Keratinocyte (primary cell): ENCODE measurements around the gene CCDC178. TPM values are rescaled to one million over a fixed set of nuclear protein-coding genes. Genes with fewer than 3 reads are reported as not detected.

Experiments used
- DNase-seq: peaks from one replicate; pipeline ENCODE4 v3.0.0-alpha.2; 2011; ENCODE audit warnings: low read depth, missing footprints, low spot score
- FAIRE-seq: peaks from 2 replicates; lab custom pipeline; 2011; peaks lifted over from hg19 to GRCh38; lab: Jason Lieb, UNC
- H2AFZ ChIP-seq: 2 replicates; pipeline ENCODE4 v1.6.0; 2012; ENCODE audit warnings: low read length, control low read depth, inconsistent platforms; ENCODE audit not compliant: control insufficient read depth
- H3K27ac ChIP-seq: 2 replicates; pipeline ENCODE4 v1.5.1; 2011; ENCODE audit warnings: low read length; ENCODE audit not compliant: control insufficient read depth, insufficient read depth
- H3K27me3 ChIP-seq: 3 replicates; pipeline ENCODE4 v1.6.0; 2011; ENCODE audit warnings: low read length; ENCODE audit not compliant: control insufficient read depth, insufficient read depth; ENCODE audit errors: extremely low read depth
- H3K36me3 ChIP-seq, 2 experiments: 2 replicates in 1 of 2; 3 replicates in 1 of 2; pipeline ENCODE4 v1.5.1; 2011; ENCODE audit warnings: low read length in 2 of 2, mild to moderate bottlenecking in 1 of 2; ENCODE audit not compliant: control insufficient read depth in 2 of 2, insufficient read depth in 2 of 2; ENCODE audit errors: extremely low read depth in 1 of 2
- H3K4me1 ChIP-seq: 3 replicates; pipeline ENCODE4 v1.5.1; 2011; ENCODE audit warnings: low read length; ENCODE audit not compliant: control insufficient read depth, insufficient read depth; ENCODE audit errors: extremely low read depth
- H3K4me2 ChIP-seq: 3 replicates; pipeline ENCODE4 v1.6.0; 2011; ENCODE audit warnings: low read depth, low read length; ENCODE audit not compliant: control insufficient read depth, insufficient read depth; ENCODE audit errors: extremely low read depth
- H3K4me3 ChIP-seq, 3 experiments: fragments of 200-600 bp in 1 of 3; sonication (generic) in 1 of 3; 2 replicates in 2 of 3; 3 replicates in 1 of 3; pipeline ENCODE4 v1.5.1; 2011 to 2016; ENCODE audit warnings: low read length in 3 of 3, mild to moderate bottlenecking in 3 of 3, control low read depth in 2 of 3, inconsistent platforms in 1 of 3, low read depth in 1 of 3, mixed read lengths in 1 of 3, mixed run types in 1 of 3, moderate library complexity in 1 of 3; ENCODE audit not compliant: control insufficient read depth in 2 of 3, insufficient read depth in 2 of 3; ENCODE audit errors: extremely low read depth in 1 of 3
- H3K79me2 ChIP-seq: 2 replicates; pipeline ENCODE4 v1.6.0; 2012; ENCODE audit warnings: low read length; ENCODE audit not compliant: control insufficient read depth, insufficient read depth
- H3K9ac ChIP-seq: 3 replicates; pipeline ENCODE4 v1.6.0; 2011; ENCODE audit warnings: low read length; ENCODE audit not compliant: control insufficient read depth, insufficient read depth; ENCODE audit errors: extremely low read depth
- H3K9me1 ChIP-seq: 3 replicates; pipeline ENCODE4 v1.6.0; 2011; ENCODE audit warnings: low read length; ENCODE audit not compliant: control insufficient read depth, insufficient read depth; ENCODE audit errors: extremely low read depth
- H3K9me3 ChIP-seq: 2 replicates; pipeline ENCODE4 v1.5.1; 2012; ENCODE audit warnings: low read depth, low read length; ENCODE audit not compliant: control insufficient read depth
- H4K20me1 ChIP-seq: 3 replicates; pipeline ENCODE4 v1.6.0; 2011; ENCODE audit warnings: low read length; ENCODE audit not compliant: control insufficient read depth, insufficient read depth; ENCODE audit errors: extremely low read depth
- EZH2 ChIP-seq: IDR thresholded peaks from one replicate; pipeline ENCODE4 v1.6.1; 2012; ENCODE audit warnings: inconsistent platforms, mild to moderate bottlenecking, low read length, moderate library complexity
- dilution Hi-C: fragments of 300-500 bp; cut with MboI; formaldehyde crosslinking; loops from one replicate; pipeline ENCODE4 v1.7.0; 2020; ENCODE audit warnings: low sequenced_read_pairs; ENCODE audit not compliant: extremely low pct_ligation_motif_present
- polyA plus RNA-seq, 5 experiments: library from polyadenylated mRNA; depleted of rRNA in 3 of 5; stranded (reverse) in 3 of 5; stranded (forward) in 1 of 5; unstranded in 1 of 5; fragments of >200 nt; gene quantifications; 1 replicate in 1 of 5; 2 replicates in 3 of 5; 3 replicates in 1 of 5; pipeline versions ENCODE4 v1.2.1 to v1.2.3, GENCODE V29; 2011 to 2012; ENCODE audit warnings: missing spikeins in 2 of 5, low read depth in 1 of 5, low replicate concordance in 1 of 5
- TF ChIP-seq, protein P1 (sequence below), 3 experiments: IDR thresholded peaks in 1 of 3; conservative IDR thresholded peaks in 1 of 3; optimal IDR thresholded peaks in 1 of 3; 2 replicates in 2 of 3; 3 replicates in 1 of 3; pipeline versions ENCODE3 to v1.5.1; 2011; ENCODE audit warnings: low read length in 3 of 3, mild to moderate bottlenecking in 3 of 3, moderate library complexity in 2 of 3, control low read depth in 1 of 3, inconsistent platforms in 1 of 3; ENCODE audit not compliant: insufficient read depth in 2 of 3; ENCODE audit errors: extremely low read depth in 1 of 3

Gene CCDC178
- polyA plus RNA-seq, 1 donor (not counting 4 experiments of a cell fraction or from before 2014, with no cell fraction given), result 0.14 TPM

DNA sequence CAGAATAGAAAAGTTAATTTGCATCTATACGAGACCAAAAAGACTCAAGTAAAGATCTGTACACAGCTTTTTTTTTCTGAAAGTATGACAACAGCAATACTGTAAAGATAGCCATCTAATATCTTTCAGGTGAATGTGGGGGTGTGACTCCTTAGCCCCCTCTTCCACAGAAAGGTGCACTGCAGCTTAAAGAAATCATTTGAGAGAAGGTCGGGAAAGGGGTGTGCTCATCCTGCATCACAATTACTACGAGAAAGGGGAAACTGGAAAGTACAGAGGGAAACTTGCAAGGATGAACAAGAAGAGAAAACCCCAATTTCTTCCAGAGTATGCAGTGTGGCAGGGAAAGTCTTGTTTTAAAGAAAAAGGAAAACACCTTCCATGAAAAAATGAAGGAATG, 255.6 kb downstream of the CCDC178 start:
- H3K79me2 ChIP-seq, result no peaks in the 10 kb centered on the region
- no peaks in the 10 kb centered on the region for H3K27me3 ChIP-seq
- no peaks in the 10 kb centered on the region for H3K36me3 ChIP-seq
- no peak overlapping the region for H3K9ac ChIP-seq
- no peaks in the 10 kb centered on the region for H3K9me3 ChIP-seq
- TF ChIP-seq, protein P1, sequence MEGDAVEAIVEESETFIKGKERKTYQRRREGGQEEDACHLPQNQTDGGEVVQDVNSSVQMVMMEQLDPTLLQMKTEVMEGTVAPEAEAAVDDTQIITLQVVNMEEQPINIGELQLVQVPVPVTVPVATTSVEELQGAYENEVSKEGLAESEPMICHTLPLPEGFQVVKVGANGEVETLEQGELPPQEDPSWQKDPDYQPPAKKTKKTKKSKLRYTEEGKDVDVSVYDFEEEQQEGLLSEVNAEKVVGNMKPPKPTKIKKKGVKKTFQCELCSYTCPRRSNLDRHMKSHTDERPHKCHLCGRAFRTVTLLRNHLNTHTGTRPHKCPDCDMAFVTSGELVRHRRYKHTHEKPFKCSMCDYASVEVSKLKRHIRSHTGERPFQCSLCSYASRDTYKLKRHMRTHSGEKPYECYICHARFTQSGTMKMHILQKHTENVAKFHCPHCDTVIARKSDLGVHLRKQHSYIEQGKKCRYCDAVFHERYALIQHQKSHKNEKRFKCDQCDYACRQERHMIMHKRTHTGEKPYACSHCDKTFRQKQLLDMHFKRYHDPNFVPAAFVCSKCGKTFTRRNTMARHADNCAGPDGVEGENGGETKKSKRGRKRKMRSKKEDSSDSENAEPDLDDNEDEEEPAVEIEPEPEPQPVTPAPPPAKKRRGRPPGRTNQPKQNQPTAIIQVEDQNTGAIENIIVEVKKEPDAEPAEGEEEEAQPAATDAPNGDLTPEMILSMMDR (optimal IDR thresholded peaks at IDR 0.05 in 1 of 3, IDR thresholded peaks at IDR 0.05 in 1 of 3, conservative IDR thresholded peaks at IDR 0.05 in 1 of 3; ENCODE audit: extremely low read depth in 1 of 3, insufficient read depth in 2 of 3, low read length in 3 of 3), result no peak
- TF ChIP-seq EZH2, result no peak
- no peak overlapping the region for H3K4me2 ChIP-seq
- dilution Hi-C loops, result no loop called here
- H3K4me3 ChIP-seq, result no peak overlapping the region
- H3K27ac ChIP-seq, result no peak overlapping the region
- DNase-seq, result no peak
- no peaks in the 10 kb centered on the region for H3K4me1 ChIP-seq
- no peak overlapping the region for H2AFZ ChIP-seq
- no peaks in the 10 kb centered on the region for H4K20me1 ChIP-seq
- FAIRE-seq, result no peak
- no peaks in the 10 kb centered on the region for H3K9me1 ChIP-seq

DNA sequence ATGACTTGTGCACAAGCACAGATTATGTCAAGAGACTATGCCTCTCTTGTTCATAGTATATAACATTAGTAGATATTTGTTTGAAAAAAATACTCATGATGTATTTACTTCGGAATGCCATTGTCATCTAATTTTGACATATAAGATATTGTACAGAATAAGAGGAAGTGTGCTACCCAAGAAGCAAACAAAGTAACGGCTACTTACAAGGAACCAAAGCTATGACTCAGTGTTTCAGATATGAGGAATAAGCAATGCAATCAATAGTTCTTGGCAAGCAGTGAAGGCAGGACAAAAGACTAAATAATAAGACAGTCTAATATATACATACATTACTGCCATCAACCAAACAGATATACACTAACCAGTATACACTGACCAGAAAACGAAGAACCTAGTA, 256.3 kb downstream of the CCDC178 start:
- H3K27ac ChIP-seq, result no peak overlapping the region
- H3K9me3 ChIP-seq, result no peaks in the 10 kb centered on the region
- no peaks in the 10 kb centered on the region for H3K4me1 ChIP-seq
- no peak overlapping the region for H2AFZ ChIP-seq
- DNase-seq, result no peak
- no peaks in the 10 kb centered on the region for H3K27me3 ChIP-seq
- no peak overlapping the region for H3K4me2 ChIP-seq
- no peak for FAIRE-seq
- H3K9ac ChIP-seq, result no peak overlapping the region
- TF ChIP-seq, protein P1 (optimal IDR thresholded peaks at IDR 0.05 in 1 of 3, IDR thresholded peaks at IDR 0.05 in 1 of 3, conservative IDR thresholded peaks at IDR 0.05 in 1 of 3; ENCODE audit: extremely low read depth in 1 of 3, insufficient read depth in 2 of 3, low read length in 3 of 3), result no peak
- TF ChIP-seq EZH2, result no peak
- dilution Hi-C loops, result no loop called here
- H3K9me1 ChIP-seq, result no peaks in the 10 kb centered on the region
- no peaks in the 10 kb centered on the region for H3K36me3 ChIP-seq
- no peak overlapping the region for H3K4me3 ChIP-seq
- no peaks in the 10 kb centered on the region for H3K79me2 ChIP-seq
- H4K20me1 ChIP-seq, result no peaks in the 10 kb centered on the region
